Fibroblast of skin of right biceps (primary cell): Measurements from ENCODE around the gene CDK19.
A peak's percentile ranks its signal among the peaks of the same experiment; 100 is the strongest.

Experiments
- DNase-seq: peaks from one replicate; pipeline ENCODE4 v3.0.0-alpha.2; 2013

CDK19 gene

GRCh38 chr6:110654096-110654820 is 161.0 kb downstream of the CDK19 start:
- DNase-seq: peak; percentile 10

- no peak for DNase-seq
These were observed 161.9 kb downstream of the CDK19 start for GRCh38 chr6:110653381-110653780.

GRCh38 chr6:110652520-110652919 is 162.7 kb downstream of the CDK19 start:
- DNase-seq: no peak

- no peak for DNase-seq
These were observed 164.5 kb downstream of the CDK19 start for GRCh38 chr6:110650755-110651154.

GRCh38 chr6:110649704-110650103 is 165.6 kb downstream of the CDK19 start:
- no peak for DNase-seq

- no peak for DNase-seq
These were observed 168.0 kb downstream of the CDK19 start for GRCh38 chr6:110646951-110647910.

- DNase-seq: no peak
These were observed 168.9 kb downstream of the CDK19 start for GRCh38 chr6:110646419-110646698.

GRCh38 chr6:110645685-110646418 is 169.4 kb downstream of the CDK19 start:
- no peak for DNase-seq

- peak; percentile 17 for DNase-seq
These were observed 172.1 kb downstream of the CDK19 start for GRCh38 chr6:110643175-110643574.

GRCh38 chr6:110642711-110643110 is 172.6 kb downstream of the CDK19 start:
- no peak for DNase-seq

- DNase-seq: no peak
These were observed 178.5 kb downstream of the CDK19 start for GRCh38 chr6:110636781-110637180.

GRCh38 chr6:110635096-110635495 is 180.2 kb downstream of the CDK19 start:
- DNase-seq: no peak

- no peak for DNase-seq
These were observed 181.5 kb downstream of the CDK19 start for GRCh38 chr6:110633731-110634213.

GRCh38 chr6:110629153-110629552 is 186.1 kb downstream of the CDK19 start:
- no peak for DNase-seq

- peak; percentile 73 for DNase-seq
These were observed 186.9 kb downstream of the CDK19 start for GRCh38 chr6:110628330-110628729.

- no peak for DNase-seq
These were observed 188.8 kb downstream of the CDK19 start for GRCh38 chr6:110626442-110626841.

GRCh38 chr6:110625883-110626282 is 189.4 kb downstream of the CDK19 start:
- DNase-seq: peak; percentile 31

- DNase-seq: no peak
These were observed 192.2 kb downstream of the CDK19 start for GRCh38 chr6:110622912-110623578.

GRCh38 chr6:110621061-110621460 is 194.2 kb downstream of the CDK19 start:
- DNase-seq: no peak

GRCh38 chr6:110620065-110620464 is 195.2 kb downstream of the CDK19 start:
- no peak for DNase-seq

GRCh38 chr6:110619275-110619908 is 195.9 kb downstream of the CDK19 start:
- no peak for DNase-seq

- DNase-seq: no peak
These were observed 196.5 kb downstream of the CDK19 start for GRCh38 chr6:110618591-110619267.
